Measurements from ENCODE around the gene NCKAP5. TPM values are rescaled to one million over a fixed set of nuclear protein-coding genes. Genes with fewer than 3 reads are reported as not detected.

Gene NCKAP5
- total and polyA plus RNA-seq, 2 of the 8 experiments (the other 6 are each of a cell fraction or from before 2014, with no cell fraction given): 0.27 to 0.86 TPM

- TF ChIP-seq, protein P1, sequence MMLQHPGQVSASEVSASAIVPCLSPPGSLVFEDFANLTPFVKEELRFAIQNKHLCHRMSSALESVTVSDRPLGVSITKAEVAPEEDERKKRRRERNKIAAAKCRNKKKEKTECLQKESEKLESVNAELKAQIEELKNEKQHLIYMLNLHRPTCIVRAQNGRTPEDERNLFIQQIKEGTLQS (IDR thresholded peaks at IDR 0.05; ENCODE audit: insufficient read depth, low read depth, low read length): no peak
- no peak for TF ChIP-seq ZNF274 (IDR thresholded peaks at IDR 0.05; ENCODE audit: borderline replicate concordance, extremely low read depth, low read length)
- no peak for TF ChIP-seq BACH1 (IDR thresholded peaks at IDR 0.05; ENCODE audit: low read length)
- TF ChIP-seq CREB1 (IDR thresholded peaks at IDR 0.05): no peak
- no peak for TF ChIP-seq POLR2A (IDR thresholded peaks at IDR 0.05; ENCODE audit: control extremely low read depth in 1 of 2, low read depth in 2 of 2, low read length in 2 of 2)
- TF ChIP-seq SRF (IDR thresholded peaks at IDR 0.05; ENCODE audit: low read depth, low read length): no peak
- TF ChIP-seq, protein P2, sequence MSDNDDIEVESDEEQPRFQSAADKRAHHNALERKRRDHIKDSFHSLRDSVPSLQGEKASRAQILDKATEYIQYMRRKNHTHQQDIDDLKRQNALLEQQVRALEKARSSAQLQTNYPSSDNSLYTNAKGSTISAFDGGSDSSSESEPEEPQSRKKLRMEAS (IDR thresholded peaks at IDR 0.05): no peak
- TF ChIP-seq CBX8 (IDR thresholded peaks at IDR 0.05; ENCODE audit: borderline replicate concordance, low read depth, low read length): no peak
Measured at GRCh38 chr2:133422931-133423351, 145.3 kb downstream of the NCKAP5 start (continued).
